ENCODE results near the gene MCOLN3.

The MCOLN3 gene

DNA sequence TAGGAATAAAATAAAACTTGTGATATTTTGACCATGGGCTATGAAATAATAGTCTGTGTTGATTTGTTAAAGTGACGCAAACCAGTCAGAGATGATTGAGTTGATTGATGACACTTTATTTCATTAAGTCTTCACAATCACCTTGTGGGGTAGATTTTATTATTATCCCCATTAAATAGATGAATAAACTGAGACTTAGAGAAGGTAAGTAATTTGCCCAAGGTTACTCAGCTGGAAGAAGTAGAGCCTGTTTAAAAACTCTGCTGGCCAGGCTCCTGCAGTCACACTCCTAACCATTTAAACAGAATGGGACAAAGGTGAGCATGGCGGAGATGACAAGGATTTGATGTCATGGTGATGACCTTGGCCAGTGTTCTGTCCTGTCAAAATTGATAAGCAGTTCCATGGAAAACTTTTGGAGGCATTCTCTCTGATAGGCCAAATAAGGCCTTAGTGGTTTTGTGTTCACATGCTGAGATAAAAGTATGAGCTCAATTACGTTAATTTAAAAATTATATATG lies 22.7 kb upstream of the MCOLN3 start:
- H3K27me3 ChIP-seq (ENCODE audit: insufficient read depth, low read length) = no peaks in the 10 kb centered on the region
- no peak overlapping the region for H3K4me3 ChIP-seq (ENCODE audit: low read depth, low read length)
- no peaks in the 10 kb centered on the region for H3K36me3 ChIP-seq (ENCODE audit: insufficient read depth, low read length)
- H3K4me1 ChIP-seq (ENCODE audit: control insufficient read depth, insufficient read depth, low read length, unreplicated experiment) = no peaks in the 10 kb centered on the region
- no peaks in the 10 kb centered on the region for H3K79me2 ChIP-seq (ENCODE audit: control insufficient read depth, insufficient read depth, low read length, unreplicated experiment)
- no peak overlapping the region for H3K27ac ChIP-seq (ENCODE audit: low read depth, low read length)
- H2AFZ ChIP-seq (ENCODE audit: low read length, unreplicated experiment) = no peak overlapping the region

DNA sequence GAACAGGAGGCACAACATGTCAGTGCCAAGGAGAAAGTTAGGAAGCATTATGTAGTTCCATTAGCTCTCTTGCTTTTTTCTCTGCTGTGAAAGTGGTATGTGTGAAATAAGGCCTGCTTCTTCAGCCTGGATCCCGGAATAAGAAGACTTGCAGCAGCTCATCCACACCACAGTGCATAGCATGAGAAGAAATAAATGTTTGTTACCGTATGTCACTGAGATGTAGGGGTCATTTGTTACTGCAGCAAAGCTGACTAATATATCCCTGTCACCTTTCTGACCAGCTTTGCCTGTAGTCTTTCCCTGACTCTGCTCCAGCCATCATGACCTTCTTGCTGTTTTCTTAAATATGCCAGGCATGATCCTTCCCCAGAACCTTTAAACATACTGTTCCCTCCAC lies 20.5 kb upstream of the MCOLN3 start:
- no peak overlapping the region for H3K27ac ChIP-seq (ENCODE audit: low read depth, low read length)
- H3K4me3 ChIP-seq (ENCODE audit: low read depth, low read length) = no peak overlapping the region
- no peak overlapping the region for H2AFZ ChIP-seq (ENCODE audit: low read length, unreplicated experiment)
- no peaks in the 10 kb centered on the region for H3K4me1 ChIP-seq (ENCODE audit: control insufficient read depth, insufficient read depth, low read length, unreplicated experiment)
- no peaks in the 10 kb centered on the region for H3K27me3 ChIP-seq (ENCODE audit: insufficient read depth, low read length)
- no peaks in the 10 kb centered on the region for H3K36me3 ChIP-seq (ENCODE audit: insufficient read depth, low read length)
- H3K79me2 ChIP-seq (ENCODE audit: control insufficient read depth, insufficient read depth, low read length, unreplicated experiment) = no peaks in the 10 kb centered on the region

DNA sequence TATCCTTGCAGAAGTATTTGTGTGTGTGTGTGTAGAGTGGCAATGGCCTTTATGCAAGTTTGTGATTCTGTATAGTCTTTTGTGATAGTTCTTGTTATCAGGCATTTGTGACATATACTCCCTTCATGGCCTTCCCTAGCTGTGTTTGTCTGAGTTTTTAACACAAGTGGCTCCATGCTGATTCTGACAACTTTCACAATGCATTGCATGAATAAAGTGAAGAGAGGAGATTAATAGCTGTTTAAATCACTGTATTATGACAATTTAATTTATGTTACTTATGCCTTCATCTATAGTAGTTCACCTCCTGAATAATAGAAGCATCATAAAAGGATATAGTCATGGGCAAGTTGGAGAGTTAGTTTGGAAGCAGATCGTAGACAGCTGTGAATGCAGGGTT lies 17.2 kb upstream of the MCOLN3 start:
- peaks cover 11% of the 10 kb centered on the region for H3K4me1 ChIP-seq (ENCODE audit: control insufficient read depth, insufficient read depth, low read length, unreplicated experiment)
- no peaks in the 10 kb centered on the region for H3K79me2 ChIP-seq (ENCODE audit: control insufficient read depth, insufficient read depth, low read length, unreplicated experiment)
- H3K27ac ChIP-seq (ENCODE audit: low read depth, low read length) = no peak overlapping the region
- no peaks in the 10 kb centered on the region for H3K36me3 ChIP-seq (ENCODE audit: insufficient read depth, low read length)
- H2AFZ ChIP-seq (ENCODE audit: low read length, unreplicated experiment) = no peak overlapping the region
- H3K4me3 ChIP-seq (ENCODE audit: low read depth, low read length) = no peak overlapping the region
- H3K27me3 ChIP-seq (ENCODE audit: insufficient read depth, low read length) = no peaks in the 10 kb centered on the region

DNA sequence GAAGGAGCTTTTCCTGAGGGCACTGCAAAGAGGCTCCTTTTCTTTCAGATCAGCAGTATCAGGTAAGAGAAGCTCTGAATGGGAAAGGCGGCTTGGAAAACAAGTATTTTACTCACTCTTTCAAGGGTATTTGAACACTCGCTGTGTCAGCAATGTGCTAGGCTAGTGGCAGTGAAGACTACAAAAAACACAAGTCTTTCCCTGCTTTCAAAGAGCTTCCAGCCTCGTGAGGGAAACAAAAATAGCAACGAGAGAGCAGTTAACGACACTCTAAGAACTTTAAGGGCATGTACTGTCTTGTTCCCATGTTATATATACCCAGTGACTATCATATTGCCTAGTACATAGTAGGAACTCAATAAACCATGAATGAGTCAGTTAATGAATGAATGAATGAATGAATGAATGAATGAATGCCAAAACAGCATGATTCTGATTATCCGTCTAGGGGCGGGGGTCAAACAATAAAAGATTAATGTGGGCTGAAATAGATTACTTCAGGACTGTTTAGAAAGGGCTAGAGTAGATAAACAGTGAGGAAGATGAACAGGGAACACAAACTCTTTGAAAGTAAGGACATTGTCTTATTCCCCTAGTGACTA lies 14.2 kb upstream of the MCOLN3 start:
- peaks cover 34% of the 10 kb centered on the region for H3K4me1 ChIP-seq (ENCODE audit: control insufficient read depth, insufficient read depth, low read length, unreplicated experiment)
- H3K79me2 ChIP-seq (ENCODE audit: control insufficient read depth, insufficient read depth, low read length, unreplicated experiment) = no peaks in the 10 kb centered on the region
- peak overlapping the region; percentile 83 for H2AFZ ChIP-seq (ENCODE audit: low read length, unreplicated experiment)
- H3K36me3 ChIP-seq (ENCODE audit: insufficient read depth, low read length) = no peaks in the 10 kb centered on the region
- H3K4me3 ChIP-seq (ENCODE audit: low read depth, low read length) = peak overlapping the region; percentile 78
- no peaks in the 10 kb centered on the region for H3K27me3 ChIP-seq (ENCODE audit: insufficient read depth, low read length)
- H3K27ac ChIP-seq (ENCODE audit: low read depth, low read length) = peak overlapping the region; percentile 96

DNA sequence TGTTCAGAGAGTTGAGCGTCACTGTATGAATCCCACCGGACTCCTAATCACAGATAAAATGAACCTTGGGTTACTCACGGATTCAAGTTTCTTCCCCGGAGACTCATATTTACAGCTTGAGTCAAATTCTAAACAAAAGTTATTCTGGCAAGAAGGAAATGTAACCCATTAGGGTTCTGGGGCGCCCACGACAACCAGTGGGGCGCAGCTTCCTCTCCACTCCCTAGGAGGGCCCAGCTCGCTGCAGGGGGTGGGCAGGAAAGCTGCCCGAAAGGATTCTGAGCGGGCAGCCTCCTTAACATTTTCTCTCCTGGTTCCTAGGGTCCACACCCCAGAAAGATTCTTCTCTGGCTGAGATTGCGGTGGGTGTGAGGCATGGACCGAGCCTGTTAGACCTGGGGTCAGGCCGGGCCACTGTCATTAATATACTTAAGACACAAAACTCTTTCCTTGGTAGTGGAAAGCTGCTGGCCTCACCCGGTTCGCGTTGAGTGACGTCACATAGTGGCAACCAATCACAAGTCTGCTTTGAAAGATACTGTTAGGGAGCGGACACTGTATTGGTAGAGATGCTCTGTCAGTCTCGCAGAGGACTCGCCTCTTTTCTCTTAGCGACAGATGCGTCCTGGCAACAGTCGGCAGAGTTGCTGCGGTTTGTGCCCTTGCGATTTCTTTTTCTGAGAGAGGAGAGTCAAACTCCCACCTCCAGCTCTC lies 13.6 kb upstream of the MCOLN3 start:
- Histone ChIP-seq H3K79me2 (ENCODE audit: control insufficient read depth, insufficient read depth, low read length, unreplicated experiment) (no peaks in the 10 kb centered on the region), H3K27ac (ENCODE audit: low read depth, low read length) (peak overlapping the region; percentile 96), H3K27me3 (ENCODE audit: insufficient read depth, low read length) (no peaks in the 10 kb centered on the region), H3K4me3 (ENCODE audit: low read depth, low read length) (peak overlapping the region; percentile 78), H2AFZ (ENCODE audit: low read length, unreplicated experiment) (peak overlapping the region; percentile 86), H3K36me3 (ENCODE audit: insufficient read depth, low read length) (no peaks in the 10 kb centered on the region), H3K4me1 (ENCODE audit: control insufficient read depth, insufficient read depth, low read length, unreplicated experiment) (peaks cover 34% of the 10 kb centered on the region)

DNA sequence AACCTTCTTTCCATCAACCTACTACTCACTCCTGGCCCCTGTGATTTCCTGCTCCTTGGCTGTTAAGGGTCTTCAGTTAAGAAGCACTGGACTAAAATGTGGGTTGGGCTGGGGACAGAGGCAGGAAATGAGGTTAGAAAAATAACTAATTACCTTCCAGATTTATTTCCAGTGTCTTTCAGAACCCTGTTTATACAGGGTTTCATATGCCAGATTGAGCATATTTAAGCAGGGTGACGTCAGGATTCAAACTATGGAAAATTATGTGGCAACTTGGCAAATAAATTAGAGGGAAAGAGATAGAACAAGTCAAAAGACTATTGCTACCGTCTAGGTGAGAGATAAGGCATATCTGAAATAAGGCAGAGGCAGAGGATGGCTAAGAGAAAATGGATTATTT lies 11.7 kb upstream of the MCOLN3 start:
- Histone ChIP-seq H3K4me1 (ENCODE audit: control insufficient read depth, insufficient read depth, low read length, unreplicated experiment) (peaks cover 34% of the 10 kb centered on the region), H3K4me3 (ENCODE audit: low read depth, low read length) (no peak overlapping the region), H3K79me2 (ENCODE audit: control insufficient read depth, insufficient read depth, low read length, unreplicated experiment) (no peaks in the 10 kb centered on the region), H2AFZ (ENCODE audit: low read length, unreplicated experiment) (no peak overlapping the region), H3K27me3 (ENCODE audit: insufficient read depth, low read length) (no peaks in the 10 kb centered on the region), H3K36me3 (ENCODE audit: insufficient read depth, low read length) (no peaks in the 10 kb centered on the region), H3K27ac (ENCODE audit: low read depth, low read length) (no peak overlapping the region)

DNA sequence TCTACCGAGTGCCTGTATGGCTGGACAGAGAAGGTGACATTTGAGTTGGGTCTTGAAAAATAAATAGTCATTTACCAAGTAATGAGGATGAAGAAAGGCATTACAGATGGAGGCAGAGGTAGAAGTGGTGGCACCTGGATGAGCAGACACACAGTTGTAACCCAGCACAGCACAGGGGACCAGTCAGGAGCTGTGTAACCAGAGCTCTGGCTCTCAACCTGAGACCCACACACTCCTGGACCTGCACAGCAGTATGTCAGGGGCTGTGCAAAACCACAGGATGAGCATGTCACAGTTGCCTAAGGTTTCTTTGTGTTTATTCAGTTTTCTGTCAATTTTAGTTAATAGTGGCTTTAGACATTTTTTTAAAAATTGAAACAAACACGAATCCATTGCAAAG lies 11.3 kb upstream of the MCOLN3 start:
- no peaks in the 10 kb centered on the region for H3K79me2 ChIP-seq (ENCODE audit: control insufficient read depth, insufficient read depth, low read length, unreplicated experiment)
- H3K4me1 ChIP-seq (ENCODE audit: control insufficient read depth, insufficient read depth, low read length, unreplicated experiment) = peaks cover 34% of the 10 kb centered on the region
- no peaks in the 10 kb centered on the region for H3K36me3 ChIP-seq (ENCODE audit: insufficient read depth, low read length)
- H3K27me3 ChIP-seq (ENCODE audit: insufficient read depth, low read length) = no peaks in the 10 kb centered on the region
- H3K4me3 ChIP-seq (ENCODE audit: low read depth, low read length) = no peak overlapping the region
- no peak overlapping the region for H3K27ac ChIP-seq (ENCODE audit: low read depth, low read length)
- no peak overlapping the region for H2AFZ ChIP-seq (ENCODE audit: low read length, unreplicated experiment)

DNA sequence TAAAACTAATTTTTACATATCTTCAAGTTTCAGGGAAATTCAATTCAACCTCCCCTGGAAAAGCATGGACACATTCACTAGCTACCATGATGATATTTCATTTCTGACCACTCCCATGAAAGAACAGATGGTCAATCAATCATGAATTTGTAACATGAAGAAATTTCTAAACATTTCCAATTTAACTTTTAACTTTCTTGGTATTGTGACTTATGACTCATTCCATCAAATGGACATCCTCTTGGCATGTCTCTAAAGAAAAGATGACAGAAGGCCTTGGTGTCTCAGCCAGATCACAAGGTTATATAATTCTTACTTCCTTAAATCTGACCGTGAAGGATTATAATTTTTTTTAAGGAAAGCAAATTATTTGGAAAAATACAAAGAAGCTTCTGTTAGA lies 10.5 kb upstream of the MCOLN3 start:
- Histone ChIP-seq H3K4me3 (ENCODE audit: low read depth, low read length) (no peak overlapping the region), H3K27me3 (ENCODE audit: insufficient read depth, low read length) (no peaks in the 10 kb centered on the region), H3K79me2 (ENCODE audit: control insufficient read depth, insufficient read depth, low read length, unreplicated experiment) (no peaks in the 10 kb centered on the region), H3K27ac (ENCODE audit: low read depth, low read length) (peak overlapping the region; percentile 40), H3K4me1 (ENCODE audit: control insufficient read depth, insufficient read depth, low read length, unreplicated experiment) (peaks cover 34% of the 10 kb centered on the region), H3K36me3 (ENCODE audit: insufficient read depth, low read length) (no peaks in the 10 kb centered on the region), H2AFZ (ENCODE audit: low read length, unreplicated experiment) (peak overlapping the region; percentile 2)

DNA sequence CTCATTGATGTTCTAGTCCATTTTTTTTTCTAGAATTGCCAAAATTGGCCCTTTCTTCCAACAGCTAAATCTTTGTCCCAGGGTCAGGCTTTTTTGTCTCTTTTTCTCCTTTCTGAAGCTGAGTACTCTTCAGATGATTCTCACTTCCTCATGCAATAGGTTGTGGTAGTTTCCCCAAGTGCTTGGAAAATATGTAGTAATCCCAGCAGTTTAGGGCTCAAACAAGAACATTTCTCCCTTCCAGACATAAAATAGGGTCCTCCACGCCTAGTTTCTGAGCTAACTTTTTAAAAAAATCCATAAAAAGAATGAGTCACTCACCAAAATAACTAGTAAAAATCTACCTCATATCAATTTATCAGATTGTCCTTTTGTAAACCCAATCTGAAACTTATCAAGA lies 10.0 kb upstream of the MCOLN3 start:
- Histone ChIP-seq H2AFZ (ENCODE audit: low read length, unreplicated experiment) (peak overlapping the region; percentile 2), H3K27me3 (ENCODE audit: insufficient read depth, low read length) (no peaks in the 10 kb centered on the region), H3K4me3 (ENCODE audit: low read depth, low read length) (no peak overlapping the region), H3K4me1 (ENCODE audit: control insufficient read depth, insufficient read depth, low read length, unreplicated experiment) (peaks cover 34% of the 10 kb centered on the region), H3K27ac (ENCODE audit: low read depth, low read length) (peak overlapping the region; percentile 40), H3K79me2 (ENCODE audit: control insufficient read depth, insufficient read depth, low read length, unreplicated experiment) (no peaks in the 10 kb centered on the region), H3K36me3 (ENCODE audit: insufficient read depth, low read length) (no peaks in the 10 kb centered on the region)

DNA sequence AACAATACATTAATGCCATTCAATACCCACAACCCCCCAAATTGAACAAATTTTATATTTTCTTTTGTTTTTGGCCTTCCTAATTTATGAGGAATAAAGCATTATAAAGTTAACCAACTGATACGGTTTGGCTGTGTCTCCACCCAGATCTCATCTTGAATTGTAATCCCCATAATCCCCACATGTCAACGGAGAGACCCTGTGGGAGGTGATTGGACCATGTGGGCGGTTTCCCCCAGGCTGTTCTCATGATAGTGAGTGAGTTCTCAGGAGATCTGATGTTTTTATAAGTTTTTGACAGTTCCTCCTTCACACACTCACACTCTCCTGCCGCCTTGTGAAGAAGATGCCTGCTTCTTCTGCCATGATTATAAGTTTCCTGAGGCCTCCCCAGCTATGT lies 6.4 kb upstream of the MCOLN3 start:
- Histone ChIP-seq H3K4me1 (ENCODE audit: control insufficient read depth, insufficient read depth, low read length, unreplicated experiment) (peaks cover 14% of the 10 kb centered on the region), H2AFZ (ENCODE audit: low read length, unreplicated experiment) (no peak overlapping the region), H3K4me3 (ENCODE audit: low read depth, low read length) (no peak overlapping the region), H3K27ac (ENCODE audit: low read depth, low read length) (no peak overlapping the region), H3K36me3 (ENCODE audit: insufficient read depth, low read length) (no peaks in the 10 kb centered on the region), H3K27me3 (ENCODE audit: insufficient read depth, low read length) (peaks cover 3% of the 10 kb centered on the region), H3K79me2 (ENCODE audit: control insufficient read depth, insufficient read depth, low read length, unreplicated experiment) (no peaks in the 10 kb centered on the region)

DNA sequence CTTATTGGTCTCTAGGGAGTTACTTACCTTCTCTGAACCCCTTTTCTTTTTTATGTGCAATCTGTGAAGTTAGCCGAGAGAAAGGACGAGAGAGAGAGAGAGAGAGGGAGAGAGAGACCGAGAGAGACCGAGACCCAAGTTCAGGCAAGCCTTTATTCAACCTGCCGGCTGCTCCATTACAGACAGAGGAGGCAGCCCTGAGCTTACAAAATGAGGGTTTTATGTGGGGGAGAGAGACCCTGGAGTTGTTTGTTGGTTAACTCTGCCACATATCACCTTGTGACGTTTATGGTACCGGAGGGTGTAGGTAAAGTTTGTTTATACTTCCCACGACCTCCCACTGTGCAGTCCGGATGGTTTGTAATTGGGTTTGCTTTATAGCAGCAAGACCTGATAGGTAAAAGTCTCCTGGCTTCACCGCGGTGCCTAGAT lies 1.5 kb upstream of the MCOLN3 start:
- Histone ChIP-seq H3K79me2 (ENCODE audit: control insufficient read depth, insufficient read depth, low read length, unreplicated experiment) (no peaks in the 10 kb centered on the region), H3K27me3 (ENCODE audit: insufficient read depth, low read length) (peaks cover 49% of the 10 kb centered on the region), H2AFZ (ENCODE audit: low read length, unreplicated experiment) (no peak overlapping the region), H3K27ac (ENCODE audit: low read depth, low read length) (no peak overlapping the region), H3K4me1 (ENCODE audit: control insufficient read depth, insufficient read depth, low read length, unreplicated experiment) (no peaks in the 10 kb centered on the region), H3K36me3 (ENCODE audit: insufficient read depth, low read length) (no peaks in the 10 kb centered on the region), H3K4me3 (ENCODE audit: low read depth, low read length) (no peak overlapping the region)
